ENCODE measurements around the gene MRC2. TPM values are rescaled to one million over a fixed set of nuclear protein-coding genes. Genes with fewer than 3 reads are reported as not detected.
A peak's percentile ranks its signal among the peaks of the same experiment; 100 is the strongest.

The MRC2 gene
- total RNA-seq, 1 donor from 2014 or later: 120 TPM

GRCh38 chr17:62679866-62680377 is 52.5 kb downstream of the MRC2 start:
- Mint-ChIP-seq H3K36me3 (ENCODE audit: low read depth, unreplicated experiment) (peaks cover 10% of the 10 kb centered on the region), H3K4me3 (ENCODE audit: unreplicated experiment) (no peak overlapping the region), H3K4me1 (ENCODE audit: unreplicated experiment) (no peaks in the 10 kb centered on the region), H3K27me3 (ENCODE audit: unreplicated experiment) (peaks cover 6% of the 10 kb centered on the region), H3K27ac (ENCODE audit: unreplicated experiment) (no peak overlapping the region), H3K9me3 (ENCODE audit: unreplicated experiment) (no peaks in the 10 kb centered on the region)
- no peak for TF ChIP-seq CTCF (IDR thresholded peaks at IDR 0.05; ENCODE audit: unreplicated experiment)
- no peak for DNase-seq (ENCODE audit: low spot score)

- TF ChIP-seq CTCF (IDR thresholded peaks at IDR 0.05; ENCODE audit: unreplicated experiment): no peak
- no peak overlapping the region for H3K4me3 Mint-ChIP-seq (ENCODE audit: unreplicated experiment)
- H3K9me3 Mint-ChIP-seq (ENCODE audit: unreplicated experiment): no peaks in the 10 kb centered on the region
- no peaks in the 10 kb centered on the region for H3K4me1 Mint-ChIP-seq (ENCODE audit: unreplicated experiment)
- H3K36me3 Mint-ChIP-seq (ENCODE audit: low read depth, unreplicated experiment): peaks cover 15% of the 10 kb centered on the region
- H3K27ac Mint-ChIP-seq (ENCODE audit: unreplicated experiment): no peak overlapping the region
- peaks cover 6% of the 10 kb centered on the region for H3K27me3 Mint-ChIP-seq (ENCODE audit: unreplicated experiment)
- DNase-seq (ENCODE audit: low spot score): no peak
These were observed 53.1 kb downstream of the MRC2 start for GRCh38 chr17:62680541-62681052.

- Mint-ChIP-seq H3K4me3 (ENCODE audit: unreplicated experiment) (no peak overlapping the region), H3K27me3 (ENCODE audit: unreplicated experiment) (peaks cover 6% of the 10 kb centered on the region), H3K9me3 (ENCODE audit: unreplicated experiment) (no peaks in the 10 kb centered on the region), H3K4me1 (ENCODE audit: unreplicated experiment) (no peaks in the 10 kb centered on the region), H3K27ac (ENCODE audit: unreplicated experiment) (no peak overlapping the region), H3K36me3 (ENCODE audit: low read depth, unreplicated experiment) (peaks cover 15% of the 10 kb centered on the region)
- no peak for TF ChIP-seq CTCF (IDR thresholded peaks at IDR 0.05; ENCODE audit: unreplicated experiment)
- DNase-seq (ENCODE audit: low spot score): no peak
These were observed 53.8 kb downstream of the MRC2 start for GRCh38 chr17:62681061-62681938.

GRCh38 chr17:62681939-62682381 is 54.5 kb downstream of the MRC2 start:
- Mint-ChIP-seq H3K27ac (ENCODE audit: unreplicated experiment) (no peak overlapping the region), H3K27me3 (ENCODE audit: unreplicated experiment) (peaks cover 6% of the 10 kb centered on the region), H3K4me3 (ENCODE audit: unreplicated experiment) (no peak overlapping the region), H3K36me3 (ENCODE audit: low read depth, unreplicated experiment) (peaks cover 13% of the 10 kb centered on the region), H3K4me1 (ENCODE audit: unreplicated experiment) (no peaks in the 10 kb centered on the region), H3K9me3 (ENCODE audit: unreplicated experiment) (no peaks in the 10 kb centered on the region)
- no peak for DNase-seq (ENCODE audit: low spot score)
- no peak for TF ChIP-seq CTCF (IDR thresholded peaks at IDR 0.05; ENCODE audit: unreplicated experiment)

GRCh38 chr17:62684179-62684578 is 56.7 kb downstream of the MRC2 start:
- DNase-seq (ENCODE audit: low spot score): no peak
- peaks cover 19% of the 10 kb centered on the region for H3K36me3 Mint-ChIP-seq (ENCODE audit: low read depth, unreplicated experiment)
- peaks cover 8% of the 10 kb centered on the region for H3K27me3 Mint-ChIP-seq (ENCODE audit: unreplicated experiment)
- H3K9me3 Mint-ChIP-seq (ENCODE audit: unreplicated experiment): no peaks in the 10 kb centered on the region
- H3K4me3 Mint-ChIP-seq (ENCODE audit: unreplicated experiment): peak overlapping the region; percentile 9
- no peak for TF ChIP-seq CTCF (IDR thresholded peaks at IDR 0.05; ENCODE audit: unreplicated experiment)
- H3K27ac Mint-ChIP-seq (ENCODE audit: unreplicated experiment): no peak overlapping the region
- no peaks in the 10 kb centered on the region for H3K4me1 Mint-ChIP-seq (ENCODE audit: unreplicated experiment)
